Measurements from ENCODE around the gene HBE1. TPM values are rescaled to one million over a fixed set of nuclear protein-coding genes. Genes with fewer than 3 reads are reported as not detected.

HBE1 gene
- total RNA-seq, 1 experiment from 2014 or later: 3.2 TPM

GRCh38 chr11:5267033-5267563, 2.6 kb downstream of the HBE1 start:
- H3K36me3 ChIP-seq (ENCODE audit: control insufficient read depth, insufficient read depth, low read length): no peaks in the 10 kb centered on the region
- in situ Hi-C loops (cut with HindIII; ENCODE audit: low pct_unique_long_range_greater_than_20kb, low sequenced_read_pairs) (no loop called here), intact Hi-C loops (cut with micrococcal nuclease; ENCODE audit: unreplicated experiment) (no loop called here)
- no peaks in the 10 kb centered on the region for H3K9me3 ChIP-seq (ENCODE audit: control insufficient read depth, insufficient read depth, low read depth, low read length)
- no TSS peak for BruUV-seq (replicated peaks)
- H3K27me3 ChIP-seq (ENCODE audit: control insufficient read depth, insufficient read depth, low read length): no peaks in the 10 kb centered on the region; the same call in 1 of the 2 replicates
- POLR2A ChIA-PET: no interaction called here
- no peak for DNase-seq (ENCODE audit: low read depth, low spot score)
- CTCF ChIA-PET: interaction anchor here (0.6 kb wide), 1 partner anchor 10 kb away, joined by 4 read pairs; no protein-coding TSS in a partner anchor
- no peak overlapping the region for H3K27ac ChIP-seq (ENCODE audit: low read length)
- no peak for ATAC-seq
- H3K4me3 ChIP-seq (ENCODE audit: low read depth in 2 of 2, low read length in 2 of 2): no peak overlapping the region
- TF ChIP-seq POLR2AphosphoS5 (IDR thresholded peaks at IDR 0.05; ENCODE audit: low read depth, low read length) (no peak), SIN3A (IDR thresholded peaks at IDR 0.05; ENCODE audit: borderline replicate concordance, insufficient read depth, low read depth, low read length) (no peak), TCF7L2 (IDR thresholded peaks at IDR 0.05; ENCODE audit: low read depth, low read length) (no peak)
- TF ChIP-seq, protein P1, sequence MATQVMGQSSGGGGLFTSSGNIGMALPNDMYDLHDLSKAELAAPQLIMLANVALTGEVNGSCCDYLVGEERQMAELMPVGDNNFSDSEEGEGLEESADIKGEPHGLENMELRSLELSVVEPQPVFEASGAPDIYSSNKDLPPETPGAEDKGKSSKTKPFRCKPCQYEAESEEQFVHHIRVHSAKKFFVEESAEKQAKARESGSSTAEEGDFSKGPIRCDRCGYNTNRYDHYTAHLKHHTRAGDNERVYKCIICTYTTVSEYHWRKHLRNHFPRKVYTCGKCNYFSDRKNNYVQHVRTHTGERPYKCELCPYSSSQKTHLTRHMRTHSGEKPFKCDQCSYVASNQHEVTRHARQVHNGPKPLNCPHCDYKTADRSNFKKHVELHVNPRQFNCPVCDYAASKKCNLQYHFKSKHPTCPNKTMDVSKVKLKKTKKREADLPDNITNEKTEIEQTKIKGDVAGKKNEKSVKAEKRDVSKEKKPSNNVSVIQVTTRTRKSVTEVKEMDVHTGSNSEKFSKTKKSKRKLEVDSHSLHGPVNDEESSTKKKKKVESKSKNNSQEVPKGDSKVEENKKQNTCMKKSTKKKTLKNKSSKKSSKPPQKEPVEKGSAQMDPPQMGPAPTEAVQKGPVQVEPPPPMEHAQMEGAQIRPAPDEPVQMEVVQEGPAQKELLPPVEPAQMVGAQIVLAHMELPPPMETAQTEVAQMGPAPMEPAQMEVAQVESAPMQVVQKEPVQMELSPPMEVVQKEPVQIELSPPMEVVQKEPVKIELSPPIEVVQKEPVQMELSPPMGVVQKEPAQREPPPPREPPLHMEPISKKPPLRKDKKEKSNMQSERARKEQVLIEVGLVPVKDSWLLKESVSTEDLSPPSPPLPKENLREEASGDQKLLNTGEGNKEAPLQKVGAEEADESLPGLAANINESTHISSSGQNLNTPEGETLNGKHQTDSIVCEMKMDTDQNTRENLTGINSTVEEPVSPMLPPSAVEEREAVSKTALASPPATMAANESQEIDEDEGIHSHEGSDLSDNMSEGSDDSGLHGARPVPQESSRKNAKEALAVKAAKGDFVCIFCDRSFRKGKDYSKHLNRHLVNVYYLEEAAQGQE (IDR thresholded peaks at IDR 0.05; ENCODE audit: insufficient read depth in 1 of 2, low read depth in 2 of 2, low read length in 1 of 2): no peak
- H3K4me1 ChIP-seq (ENCODE audit: control insufficient read depth, insufficient read depth, low read length): no peaks in the 10 kb centered on the region

GRCh38 chr11:5266609-5267008, 3.1 kb downstream of the HBE1 start:
- Histone ChIP-seq H3K27me3 (ENCODE audit: control insufficient read depth, insufficient read depth, low read length) (no peaks in the 10 kb centered on the region; the same call in 1 of the 2 replicates), H3K4me1 (ENCODE audit: control insufficient read depth, insufficient read depth, low read length) (no peaks in the 10 kb centered on the region), H3K9me3 (ENCODE audit: control insufficient read depth, insufficient read depth, low read depth, low read length) (no peaks in the 10 kb centered on the region), H3K27ac (ENCODE audit: low read length) (no peak overlapping the region), H3K36me3 (ENCODE audit: control insufficient read depth, insufficient read depth, low read length) (no peaks in the 10 kb centered on the region), H3K4me3 (ENCODE audit: low read depth in 2 of 2, low read length in 2 of 2) (no peak overlapping the region)
- no TSS peak for BruUV-seq (replicated peaks)
- DNase-seq (ENCODE audit: low read depth, low spot score) (no peak), ATAC-seq (no peak)
- intact Hi-C loops (cut with micrococcal nuclease; ENCODE audit: unreplicated experiment) (no loop called here), in situ Hi-C loops (cut with HindIII; ENCODE audit: low pct_unique_long_range_greater_than_20kb, low sequenced_read_pairs) (no loop called here)
- ChIA-PET CTCF (no interaction called here), POLR2A (no interaction called here)
- TF ChIP-seq CTCF (IDR thresholded peaks at IDR 0.05): no peak
- TF ChIP-seq, protein P1 (IDR thresholded peaks at IDR 0.05; ENCODE audit: insufficient read depth in 1 of 2, low read depth in 2 of 2, low read length in 1 of 2): no peak
- TF ChIP-seq POLR2AphosphoS5 (IDR thresholded peaks at IDR 0.05; ENCODE audit: low read depth, low read length): no peak
- no peak for TF ChIP-seq SIN3A (IDR thresholded peaks at IDR 0.05; ENCODE audit: borderline replicate concordance, insufficient read depth, low read depth, low read length)
- TF ChIP-seq TCF7L2 (IDR thresholded peaks at IDR 0.05; ENCODE audit: low read depth, low read length): no peak

Measured in Panc1 (cell line).